ENCODE measurements around the gene RBPMS2. TPM values are rescaled to one million over a fixed set of nuclear protein-coding genes. Genes with fewer than 3 reads are reported as not detected.

RBPMS2 gene
- total RNA-seq, 2 donors from 2014 or later: 2.3 to 14.0 TPM

DNA sequence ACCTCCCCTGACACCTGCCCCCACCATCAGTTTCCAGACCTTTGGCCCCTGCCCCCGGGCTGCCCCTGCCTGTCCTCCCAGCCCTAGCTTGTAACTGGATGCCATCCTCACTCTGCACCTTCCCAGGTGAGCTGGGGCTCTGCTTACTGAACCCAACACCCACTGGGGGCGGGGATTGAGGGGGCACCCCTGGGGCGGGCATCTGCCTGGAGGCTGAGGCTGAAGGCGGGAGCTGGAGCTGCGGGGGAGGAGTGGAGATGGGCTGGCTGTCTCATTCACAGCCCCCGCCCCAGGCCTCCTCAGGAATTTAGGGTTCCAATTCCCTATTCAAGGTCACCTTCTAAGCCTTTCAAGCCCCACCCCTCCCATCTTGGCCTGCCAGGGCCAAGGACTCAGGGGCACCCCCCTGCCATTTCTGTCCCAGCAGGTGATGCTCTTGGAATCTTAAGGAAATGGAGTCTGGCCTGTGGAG is 32.4 kb upstream of the RBPMS2 start:
- intact Hi-C loops (cut with DNase I): loop anchor here (2.0 kb wide), 2 partner anchors 31 to 67 kb away; no protein-coding TSS in a partner anchor
- DNase-seq (ENCODE audit: low spot score): no peak
- H3K9me3 ChIP-seq: no peaks in the 10 kb centered on the region
- H3K4me3 ChIP-seq: no peak overlapping the region
- 64% methylated on average over 6 of the region's 6 CpGs for WGBS
- TF ChIP-seq POLR2A (IDR thresholded peaks at IDR 0.05): no peak
- TF ChIP-seq, protein P1, sequence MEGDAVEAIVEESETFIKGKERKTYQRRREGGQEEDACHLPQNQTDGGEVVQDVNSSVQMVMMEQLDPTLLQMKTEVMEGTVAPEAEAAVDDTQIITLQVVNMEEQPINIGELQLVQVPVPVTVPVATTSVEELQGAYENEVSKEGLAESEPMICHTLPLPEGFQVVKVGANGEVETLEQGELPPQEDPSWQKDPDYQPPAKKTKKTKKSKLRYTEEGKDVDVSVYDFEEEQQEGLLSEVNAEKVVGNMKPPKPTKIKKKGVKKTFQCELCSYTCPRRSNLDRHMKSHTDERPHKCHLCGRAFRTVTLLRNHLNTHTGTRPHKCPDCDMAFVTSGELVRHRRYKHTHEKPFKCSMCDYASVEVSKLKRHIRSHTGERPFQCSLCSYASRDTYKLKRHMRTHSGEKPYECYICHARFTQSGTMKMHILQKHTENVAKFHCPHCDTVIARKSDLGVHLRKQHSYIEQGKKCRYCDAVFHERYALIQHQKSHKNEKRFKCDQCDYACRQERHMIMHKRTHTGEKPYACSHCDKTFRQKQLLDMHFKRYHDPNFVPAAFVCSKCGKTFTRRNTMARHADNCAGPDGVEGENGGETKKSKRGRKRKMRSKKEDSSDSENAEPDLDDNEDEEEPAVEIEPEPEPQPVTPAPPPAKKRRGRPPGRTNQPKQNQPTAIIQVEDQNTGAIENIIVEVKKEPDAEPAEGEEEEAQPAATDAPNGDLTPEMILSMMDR (IDR thresholded peaks at IDR 0.05): no peak
- TF ChIP-seq POLR2AphosphoS5 (IDR thresholded peaks at IDR 0.05): no peak
- no peaks in the 10 kb centered on the region for H3K36me3 ChIP-seq
- H3K27ac ChIP-seq: peak overlapping the region; percentile 9 to 36
- H3K4me1 ChIP-seq (replicated peaks): no peaks in the 10 kb centered on the region
- no peaks in the 10 kb centered on the region for H3K27me3 ChIP-seq (replicated peaks; ENCODE audit: insufficient read depth)

GRCh38 chr15:64807051-64807749 is 31.8 kb upstream of the RBPMS2 start:
- no peak overlapping the region for H3K4me3 ChIP-seq
- H3K27ac ChIP-seq: peak overlapping the region; percentile 9 to 36
- WGBS: 62% methylated on average over 13 of the region's 13 CpGs
- intact Hi-C loops (cut with DNase I): loop anchor here (2.0 kb wide), 1 partner anchor 30 kb away; no protein-coding TSS in a partner anchor
- H3K27me3 ChIP-seq (replicated peaks; ENCODE audit: insufficient read depth): no peaks in the 10 kb centered on the region
- no peak for TF ChIP-seq POLR2A (IDR thresholded peaks at IDR 0.05)
- TF ChIP-seq, protein P1 (IDR thresholded peaks at IDR 0.05): no peak
- TF ChIP-seq POLR2AphosphoS5 (IDR thresholded peaks at IDR 0.05): no peak
- H3K4me1 ChIP-seq (replicated peaks): no peaks in the 10 kb centered on the region
- H3K36me3 ChIP-seq: no peaks in the 10 kb centered on the region
- H3K9me3 ChIP-seq: no peaks in the 10 kb centered on the region
- DNase-seq (ENCODE audit: low spot score): no peak

- Histone ChIP-seq H3K36me3 (no peaks in the 10 kb centered on the region), H3K9me3 (no peaks in the 10 kb centered on the region), H3K27ac (no peak overlapping the region), H3K4me3 (no peak overlapping the region), H3K27me3 (replicated peaks; ENCODE audit: insufficient read depth) (no peaks in the 10 kb centered on the region), H3K4me1 (replicated peaks) (no peaks in the 10 kb centered on the region)
- TF ChIP-seq, protein P1 (IDR thresholded peaks at IDR 0.05): no peak
- TF ChIP-seq POLR2A (IDR thresholded peaks at IDR 0.05) (no peak), POLR2AphosphoS5 (IDR thresholded peaks at IDR 0.05) (no peak)
- no peak for DNase-seq (ENCODE audit: low spot score)
- WGBS: 86% methylated on average over 6 of the region's 6 CpGs
- intact Hi-C loops (cut with DNase I): loop anchor here (2.0 kb wide), 1 partner anchor 30 kb away; no protein-coding TSS in a partner anchor
These were observed 31.1 kb upstream of the RBPMS2 start for GRCh38 chr15:64806509-64806908.

DNA sequence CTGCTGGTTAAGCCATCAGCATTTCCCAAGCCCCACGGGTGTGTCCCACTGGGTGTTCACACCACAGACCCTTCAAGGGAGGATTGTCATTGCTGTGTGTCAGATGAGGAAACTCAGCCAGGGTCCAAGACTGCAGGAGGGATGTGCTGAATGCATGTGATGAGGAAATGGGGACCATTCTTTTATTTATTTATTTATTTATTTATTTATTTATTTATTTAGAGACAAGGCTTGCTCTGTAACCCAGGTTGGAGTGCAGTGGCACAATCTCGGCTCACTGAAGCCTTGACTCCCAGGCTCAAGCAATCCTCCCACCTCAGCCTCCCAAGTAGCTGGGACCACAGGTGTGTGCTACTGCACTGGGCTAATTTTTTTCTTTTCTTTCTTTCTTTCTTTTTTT is 29.2 kb upstream of the RBPMS2 start:
- H3K27ac ChIP-seq: no peak overlapping the region
- 43% methylated on average over 2 of the region's 2 CpGs for WGBS
- no peak overlapping the region for H3K4me3 ChIP-seq
- intact Hi-C loops (cut with DNase I): no loop called here
- TF ChIP-seq POLR2A (IDR thresholded peaks at IDR 0.05) (no peak), POLR2AphosphoS5 (IDR thresholded peaks at IDR 0.05) (no peak)
- TF ChIP-seq, protein P1 (IDR thresholded peaks at IDR 0.05): no peak
- H3K9me3 ChIP-seq: no peaks in the 10 kb centered on the region
- H3K27me3 ChIP-seq (replicated peaks; ENCODE audit: insufficient read depth): no peaks in the 10 kb centered on the region
- no peak for DNase-seq (ENCODE audit: low spot score)
- H3K4me1 ChIP-seq (replicated peaks): no peaks in the 10 kb centered on the region
- no peaks in the 10 kb centered on the region for H3K36me3 ChIP-seq

- Histone ChIP-seq H3K27ac (no peak overlapping the region), H3K4me3 (no peak overlapping the region), H3K27me3 (replicated peaks; ENCODE audit: insufficient read depth) (no peaks in the 10 kb centered on the region), H3K9me3 (no peaks in the 10 kb centered on the region), H3K36me3 (no peaks in the 10 kb centered on the region), H3K4me1 (replicated peaks) (no peaks in the 10 kb centered on the region)
- no peak for TF ChIP-seq POLR2A (IDR thresholded peaks at IDR 0.05)
- TF ChIP-seq POLR2AphosphoS5 (IDR thresholded peaks at IDR 0.05): no peak
- TF ChIP-seq, protein P1 (IDR thresholded peaks at IDR 0.05): no peak
- intact Hi-C loops (cut with DNase I): no loop called here
- 97% methylated on average over 1 of the region's 1 CpG for WGBS
- DNase-seq (ENCODE audit: low spot score): no peak
These were observed 28.1 kb upstream of the RBPMS2 start for GRCh38 chr15:64803526-64803925.

All from prostate gland (tissue), 2 donors.